Measurements from ENCODE around the gene SLC35E1. TPM values are rescaled to one million over a fixed set of nuclear protein-coding genes. Genes with fewer than 3 reads are reported as not detected.

The SLC35E1 gene
- 34.0 and 35.8 TPM in 2 replicates for total RNA-seq (2021)
- long read RNA-seq, full-length matches to known transcripts, result 10 of 18 reads
- long read RNA-seq, partial matches to known transcripts, result 5 of 18 reads
- long read RNA-seq, other reads (novel, unspliced or antisense), result 3 of 18 reads

GRCh38 chr19:16572332-16573211 lies at the start of gene SLC35E1:
Gene SLC35E1, minus strand, starts transcription at chr19:16572415. Its CDS starts 51 bp downstream, at chr19:16572364.
- Histone ChIP-seq H2BK5ac (ENCODE audit: insufficient read length, low read length) (no peak within 1 kb of the TSS), H2BK15ac (ENCODE audit: low read depth, low read length) (no peak within 1 kb of the TSS), H2AFZ (ENCODE audit: low read length) (no peak within 1 kb of the TSS), H3K79me1 (ENCODE audit: insufficient read depth, low read depth, low read length, poor library complexity, severe bottlenecking) (peaks cover 14% of the 10 kb centered on the region), H2BK120ac (ENCODE audit: low read depth, low read length, poor library complexity, severe bottlenecking) (no peak within 1 kb of the TSS), H3K9me3 (ENCODE audit: control insufficient read depth, low read depth, low read length) (no peaks in the 10 kb centered on the region), H3K23ac (ENCODE audit: insufficient read length, low read depth, low read length) (no peak within 1 kb of the TSS), H2BK20ac (ENCODE audit: low read depth, low read length, poor library complexity, severe bottlenecking) (no peak within 1 kb of the TSS), H4K8ac (replicated peaks; ENCODE audit: insufficient read length, low read depth, low read length) (no peak within 1 kb of the TSS), H3T11ph (ENCODE audit: low read length) (no peak within 1 kb of the TSS), H3K18ac (ENCODE audit: insufficient read length, low read depth, low read length) (no peak within 1 kb of the TSS), H4K5ac (ENCODE audit: insufficient read length, low read depth, low read length) (no peak within 1 kb of the TSS), H3K56ac (ENCODE audit: insufficient read length, low read depth, low read length) (no peak within 1 kb of the TSS), H3K27ac (ENCODE audit: insufficient read length, low read depth, low read length) (no peak within 1 kb of the TSS), H3K23me2 (ENCODE audit: insufficient read length, low read depth, low read length, poor library complexity, severe bottlenecking) (peaks cover 12% of the 10 kb centered on the region), H3K14ac (ENCODE audit: insufficient read depth, low read length) (peak within 1 kb of the TSS; percentile 42), H2AK5ac (ENCODE audit: insufficient read length, low read length) (no peak within 1 kb of the TSS), H3K9ac (ENCODE audit: extremely low read depth, insufficient read length, low read length) (peak within 1 kb of the TSS; percentile 75), H3K4ac (ENCODE audit: low read depth, low read length) (no peak within 1 kb of the TSS), H3K79me2 (ENCODE audit: insufficient read depth, low read length) (no peaks in the 10 kb centered on the region; the same call in 1 of the 2 replicates), H4K91ac (ENCODE audit: insufficient read length, low read depth, low read length) (no peak within 1 kb of the TSS), H3K4me1 (ENCODE audit: insufficient read depth, low read length) (no peaks in the 10 kb centered on the region), H3K4me2 (ENCODE audit: insufficient read depth, insufficient read length, low read length) (peak within 1 kb of the TSS; percentile 94), H2BK12ac (ENCODE audit: insufficient read length, low read depth, low read length) (no peak within 1 kb of the TSS), H4K20me1 (ENCODE audit: control insufficient read depth, insufficient read depth, insufficient read length) (no peaks in the 10 kb centered on the region), H3K27me3 (ENCODE audit: insufficient read depth, low read length) (no peaks in the 10 kb centered on the region)
- no CpG with 5 or more reads among the region's 83 CpGs for WGBS (ENCODE audit: extremely low coverage, insufficient read length, low lambda C conversion rate)
- TF ChIP-seq, protein P1, sequence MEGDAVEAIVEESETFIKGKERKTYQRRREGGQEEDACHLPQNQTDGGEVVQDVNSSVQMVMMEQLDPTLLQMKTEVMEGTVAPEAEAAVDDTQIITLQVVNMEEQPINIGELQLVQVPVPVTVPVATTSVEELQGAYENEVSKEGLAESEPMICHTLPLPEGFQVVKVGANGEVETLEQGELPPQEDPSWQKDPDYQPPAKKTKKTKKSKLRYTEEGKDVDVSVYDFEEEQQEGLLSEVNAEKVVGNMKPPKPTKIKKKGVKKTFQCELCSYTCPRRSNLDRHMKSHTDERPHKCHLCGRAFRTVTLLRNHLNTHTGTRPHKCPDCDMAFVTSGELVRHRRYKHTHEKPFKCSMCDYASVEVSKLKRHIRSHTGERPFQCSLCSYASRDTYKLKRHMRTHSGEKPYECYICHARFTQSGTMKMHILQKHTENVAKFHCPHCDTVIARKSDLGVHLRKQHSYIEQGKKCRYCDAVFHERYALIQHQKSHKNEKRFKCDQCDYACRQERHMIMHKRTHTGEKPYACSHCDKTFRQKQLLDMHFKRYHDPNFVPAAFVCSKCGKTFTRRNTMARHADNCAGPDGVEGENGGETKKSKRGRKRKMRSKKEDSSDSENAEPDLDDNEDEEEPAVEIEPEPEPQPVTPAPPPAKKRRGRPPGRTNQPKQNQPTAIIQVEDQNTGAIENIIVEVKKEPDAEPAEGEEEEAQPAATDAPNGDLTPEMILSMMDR (conservative IDR thresholded peaks at IDR 0.05), result no peak
- Mint-ChIP-seq H3K27ac (peak within 1 kb of the TSS; percentile 97 to 98 (median 98)), H3K9me3 (no peaks in the 10 kb centered on the region; a peak in 1 of 5 replicates), H3K4me3 (peak within 1 kb of the TSS; percentile 96 to 99), H3K4me1 (peaks cover 18 to 19% of the 10 kb centered on the region in 2 experiments), H3K36me3 (ENCODE audit: insufficient read depth in 1 of 3, low read depth in 3 of 3) (peaks cover 13 to 38% (median 33%) of the 10 kb centered on the region in 3 experiments; a peak in 6 of 7 replicates), H3K27me3 (ENCODE audit: low read depth) (no peaks in the 10 kb centered on the region)
- peak; percentile 98 for DNase-seq
